Stimulated activated CD4-positive, alpha-beta T cell treated with anti-CD3 and anti-CD28 coated beads, Interleukin-2, amount 100 ng/mL, for 48 hours (primary cell): ENCODE measurements around the gene IFITM2.
"Not testable (repeated sequence)": the region's sequence is repeated elsewhere in the genome, so short reads cannot be mapped to it uniquely, and the experiment has no call there.

Experiments
- DNase-seq, 2 donors: peaks; one replicate each; pipeline ENCODE4 v3.0.0-alpha.2; 2020

The IFITM2 gene

GRCh38 chr11:307766-308708 lies at the start of gene IFITM2:
TSS of gene IFITM2 (plus strand) at chr11:307816. CDS start at chr11:308193, 377 bp downstream.
- not testable (repeated sequence) for DNase-seq

- no peak for DNase-seq
Observed at GRCh38 chr11:259413-259812, 48.2 kb upstream of the IFITM2 start.

- no peak for DNase-seq
Observed at GRCh38 chr11:261624-262023, 46.0 kb upstream of the IFITM2 start.

- DNase-seq = peak in 1 of 2 donors; percentile 19
Observed at GRCh38 chr11:266676-267439, 40.8 kb upstream of the IFITM2 start.

GRCh38 chr11:267491-267994 lies 40.1 kb upstream of the IFITM2 start:
- DNase-seq = peak in 1 of 2 donors; percentile 39

- DNase-seq = peak in 1 of 2 donors; percentile 27
Observed at GRCh38 chr11:268716-269145, 38.9 kb upstream of the IFITM2 start.

- DNase-seq = peak in 1 of 2 donors; percentile 41
Observed at GRCh38 chr11:269146-269890, 38.3 kb upstream of the IFITM2 start.

GRCh38 chr11:270451-271318 lies 36.9 kb upstream of the IFITM2 start:
- no peak for DNase-seq

- no peak for DNase-seq
Observed at GRCh38 chr11:271319-271715, 36.3 kb upstream of the IFITM2 start.

- no peak for DNase-seq
Observed at GRCh38 chr11:272195-272930, 35.3 kb upstream of the IFITM2 start.

GRCh38 chr11:272931-273198 lies 34.8 kb upstream of the IFITM2 start:
- no peak for DNase-seq

- DNase-seq = no peak
Observed at GRCh38 chr11:276219-276618, 31.4 kb upstream of the IFITM2 start.

GRCh38 chr11:278001-278951 lies 29.3 kb upstream of the IFITM2 start, which contains the start of gene NLRP6:
TSS of gene NLRP6 (plus strand) at chr11:278407. CDS start at chr11:278570, 163 bp downstream.
- no peak for DNase-seq

- DNase-seq = no peak
Observed at GRCh38 chr11:279040-279965, 28.3 kb upstream of the IFITM2 start.

- peak in 1 of 2 donors; percentile 22 for DNase-seq
Observed at GRCh38 chr11:279966-280705, 27.5 kb upstream of the IFITM2 start.

GRCh38 chr11:280706-281485 lies 26.7 kb upstream of the IFITM2 start:
- DNase-seq = no peak

- no peak for DNase-seq
Observed at GRCh38 chr11:281486-282161, 26.0 kb upstream of the IFITM2 start.
